ENCODE results near the gene IL4I1.

Gene IL4I1

DNA sequence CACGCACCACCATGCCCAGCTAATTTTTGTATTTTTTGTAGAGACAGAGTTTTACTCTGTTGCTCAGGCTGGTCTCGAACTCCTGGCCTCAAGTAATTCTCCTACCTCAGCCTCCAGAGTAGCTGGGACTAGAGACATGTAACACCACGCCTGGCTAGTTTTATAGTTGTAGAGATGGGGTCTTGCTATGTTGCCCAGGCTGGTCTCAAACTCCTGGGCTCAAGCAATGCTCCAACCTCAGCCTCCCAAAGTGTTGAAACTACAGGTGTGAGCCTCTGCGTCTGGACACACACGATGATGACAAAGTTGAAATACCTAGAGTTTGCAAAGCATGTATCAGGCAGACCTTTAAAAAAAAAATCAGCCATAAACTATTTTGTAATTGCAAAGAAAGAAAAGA lies 50.3 kb downstream of the IL4I1 start:
- Mint-ChIP-seq H3K9me3 (peaks cover 15% of the 10 kb centered on the region), H3K36me3 (ENCODE audit: low read depth) (peaks cover 35% of the 10 kb centered on the region), H3K4me3 (peak overlapping the region in 2 of 3 experiments; percentile 15 to 54), H3K27me3 (ENCODE audit: low read depth) (no peaks in the 10 kb centered on the region), H3K4me1 (peaks cover 4% of the 10 kb centered on the region), H3K27ac (no peak overlapping the region)
- TF ChIP-seq, protein P1, sequence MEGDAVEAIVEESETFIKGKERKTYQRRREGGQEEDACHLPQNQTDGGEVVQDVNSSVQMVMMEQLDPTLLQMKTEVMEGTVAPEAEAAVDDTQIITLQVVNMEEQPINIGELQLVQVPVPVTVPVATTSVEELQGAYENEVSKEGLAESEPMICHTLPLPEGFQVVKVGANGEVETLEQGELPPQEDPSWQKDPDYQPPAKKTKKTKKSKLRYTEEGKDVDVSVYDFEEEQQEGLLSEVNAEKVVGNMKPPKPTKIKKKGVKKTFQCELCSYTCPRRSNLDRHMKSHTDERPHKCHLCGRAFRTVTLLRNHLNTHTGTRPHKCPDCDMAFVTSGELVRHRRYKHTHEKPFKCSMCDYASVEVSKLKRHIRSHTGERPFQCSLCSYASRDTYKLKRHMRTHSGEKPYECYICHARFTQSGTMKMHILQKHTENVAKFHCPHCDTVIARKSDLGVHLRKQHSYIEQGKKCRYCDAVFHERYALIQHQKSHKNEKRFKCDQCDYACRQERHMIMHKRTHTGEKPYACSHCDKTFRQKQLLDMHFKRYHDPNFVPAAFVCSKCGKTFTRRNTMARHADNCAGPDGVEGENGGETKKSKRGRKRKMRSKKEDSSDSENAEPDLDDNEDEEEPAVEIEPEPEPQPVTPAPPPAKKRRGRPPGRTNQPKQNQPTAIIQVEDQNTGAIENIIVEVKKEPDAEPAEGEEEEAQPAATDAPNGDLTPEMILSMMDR (IDR thresholded peaks at IDR 0.05; ENCODE audit: unreplicated experiment in 3 of 3), result no peak

GRCh38 chr19:49845414-49845813 lies 51.3 kb downstream of the IL4I1 start:
- no peak overlapping the region for H3K4me3 Mint-ChIP-seq
- H3K27ac Mint-ChIP-seq, result no peak overlapping the region
- H3K27me3 Mint-ChIP-seq (ENCODE audit: low read depth), result no peaks in the 10 kb centered on the region
- peaks cover 4% of the 10 kb centered on the region for H3K4me1 Mint-ChIP-seq
- TF ChIP-seq, protein P1 (IDR thresholded peaks at IDR 0.05; ENCODE audit: unreplicated experiment in 3 of 3), result no peak
- H3K9me3 Mint-ChIP-seq, result peaks cover 15% of the 10 kb centered on the region
- peaks cover 41% of the 10 kb centered on the region for H3K36me3 Mint-ChIP-seq (ENCODE audit: low read depth)

- Mint-ChIP-seq H3K4me1 (no peaks in the 10 kb centered on the region), H3K9me3 (peaks cover 8% of the 10 kb centered on the region), H3K27me3 (ENCODE audit: low read depth) (no peaks in the 10 kb centered on the region), H3K27ac (no peak overlapping the region), H3K4me3 (no peak overlapping the region), H3K36me3 (ENCODE audit: low read depth) (peaks cover 42% of the 10 kb centered on the region)
- TF ChIP-seq, protein P1 (IDR thresholded peaks at IDR 0.05; ENCODE audit: unreplicated experiment in 3 of 3), result no peak
Measured at GRCh38 chr19:49844138-49845095, 52.3 kb downstream of the IL4I1 start.

- H3K9me3 Mint-ChIP-seq, result peaks cover 2% of the 10 kb centered on the region
- H3K27ac Mint-ChIP-seq, result no peak overlapping the region
- H3K36me3 Mint-ChIP-seq (ENCODE audit: low read depth), result peaks cover 42% of the 10 kb centered on the region
- H3K27me3 Mint-ChIP-seq (ENCODE audit: low read depth), result no peaks in the 10 kb centered on the region
- H3K4me1 Mint-ChIP-seq, result no peaks in the 10 kb centered on the region
- H3K4me3 Mint-ChIP-seq, result no peak overlapping the region
- TF ChIP-seq, protein P1 (IDR thresholded peaks at IDR 0.05; ENCODE audit: unreplicated experiment in 3 of 3), result no peak
Measured at GRCh38 chr19:49843265-49843664, 53.4 kb downstream of the IL4I1 start.

- Mint-ChIP-seq H3K36me3 (ENCODE audit: low read depth) (peaks cover 47% of the 10 kb centered on the region), H3K9me3 (no peaks in the 10 kb centered on the region), H3K4me1 (no peaks in the 10 kb centered on the region), H3K4me3 (no peak overlapping the region), H3K27ac (peak overlapping the region in 1 of 3 experiments; percentile 68), H3K27me3 (ENCODE audit: low read depth) (no peaks in the 10 kb centered on the region)
- TF ChIP-seq, protein P1 (IDR thresholded peaks at IDR 0.05; ENCODE audit: unreplicated experiment in 3 of 3), result no peak
Measured at GRCh38 chr19:49840736-49841249, 55.9 kb downstream of the IL4I1 start.
